ENCODE results near the gene TMEM243. TPM values are rescaled to one million over a fixed set of nuclear protein-coding genes. Genes with fewer than 3 reads are reported as not detected.

Gene TMEM243
- total and polyA plus RNA-seq, 2 donors (not counting 1 experiment from before 2014, with no cell fraction given): 161 to 164 TPM

- 97% methylated on average over 3 of the region's 3 CpGs for WGBS (ENCODE audit: insufficient coverage)
- H3K9me3 ChIP-seq (ENCODE audit: control extremely low read depth in 1 of 3, control insufficient read depth in 2 of 3, insufficient read depth in 1 of 3, low read length in 2 of 3): peaks cover 0 to 13% (median 10%) of the 10 kb centered on the region in 3 donors
- ATAC-seq (ENCODE audit: low read depth) (no peak), DNase-seq (no peak)
- H3K4me1 ChIP-seq (ENCODE audit: control insufficient read depth in 2 of 2, insufficient read depth in 2 of 2, low read length in 2 of 2): peaks cover 76 to 77% of the 10 kb centered on the region in 2 donors
- peak overlapping the region; percentile 92 for H3K4me2 ChIP-seq (replicated peaks; ENCODE audit: low read depth, low read length, poor library complexity, severe bottlenecking)
- H3K4me1 Mint-ChIP-seq: peaks cover 87% of the 10 kb centered on the region
- H2AFZ ChIP-seq (ENCODE audit: insufficient read depth, low read depth, low read length, poor library complexity, severe bottlenecking): no peak overlapping the region
- intact Hi-C loops (cut with micrococcal nuclease): no loop called here
- H3K27me3 Mint-ChIP-seq: no peaks in the 10 kb centered on the region
- CTCF ChIA-PET: no interaction called here
- H3K27me3 ChIP-seq (replicated peaks in 1 of 4; ENCODE audit: control extremely low read depth in 1 of 4, control insufficient read depth in 3 of 4, insufficient read depth in 4 of 4, low read length in 3 of 4): no peaks in the 10 kb centered on the region
- TF ChIP-seq EZH2 (IDR thresholded peaks at IDR 0.05; ENCODE audit: borderline replicate concordance, insufficient read depth, low read depth, low read length, poor library complexity, severe bottlenecking) (no peak), CTCF (IDR thresholded peaks at IDR 0.05) (no peak)
- H3K27ac ChIP-seq (ENCODE audit: low read length in 2 of 2): peak overlapping the region in 1 of 2 donors; percentile 93
- peak overlapping the region; percentile 76 for H3K27ac Mint-ChIP-seq
- peaks cover 0 to 55% of the 10 kb centered on the region in 2 experiments for H3K36me3 ChIP-seq (replicated peaks in 1 of 2; ENCODE audit: control extremely low read depth in 1 of 2, control insufficient read depth in 1 of 2, extremely low read depth in 1 of 2, insufficient read depth in 2 of 2, low read length in 1 of 2)
- no peak overlapping the region for H3K9ac ChIP-seq (ENCODE audit: low read length)
- H3K4me3 ChIP-seq (ENCODE audit: control extremely low read depth in 1 of 5, extremely low read depth in 1 of 5, insufficient read depth in 1 of 5, low read depth in 2 of 5, low read length in 4 of 5): no peak overlapping the region
- H3K9me3 Mint-ChIP-seq (ENCODE audit: insufficient read depth): peaks cover 11% of the 10 kb centered on the region
- POLR2A ChIA-PET: interaction anchor here (0.7 kb wide), 1 partner anchor 58 kb away, joined by 3 read pairs; the partner anchor contains the start of gene DMTF1
- peaks cover 98% of the 10 kb centered on the region for H3K79me2 ChIP-seq (ENCODE audit: control insufficient read depth, insufficient read depth, low read length)
- H3K4me3 Mint-ChIP-seq: peak overlapping the region; percentile 33
- H4K20me1 ChIP-seq (ENCODE audit: control insufficient read depth, insufficient read depth, low read length, poor library complexity, severe bottlenecking): peaks cover 96% of the 10 kb centered on the region
These were observed 9.0 kb downstream of the TMEM243 start for GRCh38 chr7:87210506-87210905.

- H3K27ac ChIP-seq (ENCODE audit: low read length in 2 of 2): peak overlapping the region in 1 of 2 donors; percentile 93
- H3K4me2 ChIP-seq (replicated peaks; ENCODE audit: low read depth, low read length, poor library complexity, severe bottlenecking): peak overlapping the region; percentile 33
- ATAC-seq (ENCODE audit: low read depth) (no peak), DNase-seq (no peak)
- H3K9me3 ChIP-seq (ENCODE audit: control extremely low read depth in 1 of 3, control insufficient read depth in 2 of 3, insufficient read depth in 1 of 3, low read length in 2 of 3): peaks cover 0 to 24% (median 18%) of the 10 kb centered on the region in 3 donors
- peaks cover 98% of the 10 kb centered on the region for H4K20me1 ChIP-seq (ENCODE audit: control insufficient read depth, insufficient read depth, low read length, poor library complexity, severe bottlenecking)
- H3K79me2 ChIP-seq (ENCODE audit: control insufficient read depth, insufficient read depth, low read length): peaks cover 99% of the 10 kb centered on the region
- ChIA-PET POLR2A (no interaction called here), CTCF (no interaction called here)
- peaks cover 12% of the 10 kb centered on the region for H3K9me3 Mint-ChIP-seq (ENCODE audit: insufficient read depth)
- peak overlapping the region; percentile 2 for H3K4me3 Mint-ChIP-seq
- peaks cover 0 to 64% of the 10 kb centered on the region in 2 experiments for H3K36me3 ChIP-seq (replicated peaks in 1 of 2; ENCODE audit: control extremely low read depth in 1 of 2, control insufficient read depth in 1 of 2, extremely low read depth in 1 of 2, insufficient read depth in 2 of 2, low read length in 1 of 2)
- no peak overlapping the region for H2AFZ ChIP-seq (ENCODE audit: insufficient read depth, low read depth, low read length, poor library complexity, severe bottlenecking)
- no peak overlapping the region for H3K9ac ChIP-seq (ENCODE audit: low read length)
- intact Hi-C loops (cut with micrococcal nuclease): no loop called here
- TF ChIP-seq CTCF (IDR thresholded peaks at IDR 0.05): peak; percentile 3
- TF ChIP-seq EZH2 (IDR thresholded peaks at IDR 0.05; ENCODE audit: borderline replicate concordance, insufficient read depth, low read depth, low read length, poor library complexity, severe bottlenecking): no peak
- H3K27ac Mint-ChIP-seq: peak overlapping the region; percentile 11
- no peaks in the 10 kb centered on the region for H3K27me3 ChIP-seq (replicated peaks in 1 of 4; ENCODE audit: control extremely low read depth in 1 of 4, control insufficient read depth in 3 of 4, insufficient read depth in 4 of 4, low read length in 3 of 4)
- H3K4me1 Mint-ChIP-seq: peaks cover 80% of the 10 kb centered on the region
- H3K4me1 ChIP-seq (ENCODE audit: control insufficient read depth in 2 of 2, insufficient read depth in 2 of 2, low read length in 2 of 2): peaks cover 67 to 68% of the 10 kb centered on the region in 2 donors
- H3K4me3 ChIP-seq (ENCODE audit: control extremely low read depth in 1 of 5, extremely low read depth in 1 of 5, insufficient read depth in 1 of 5, low read depth in 2 of 5, low read length in 4 of 5): no peak overlapping the region
- WGBS (ENCODE audit: insufficient coverage): 97% methylated on average over 17 of the region's 18 CpGs
- no peaks in the 10 kb centered on the region for H3K27me3 Mint-ChIP-seq
These were observed 10.1 kb downstream of the TMEM243 start for GRCh38 chr7:87209295-87209924.
